ENCODE results near the gene CRYL1. TPM values are rescaled to one million over a fixed set of nuclear protein-coding genes. Genes with fewer than 3 reads are reported as not detected.

CRYL1 gene
- total RNA-seq, 3 donors from 2014 or later (not counting 1 experiment from before 2014, with no cell fraction given) = 13.4 to 15.8 (median 14.9) TPM

DNA sequence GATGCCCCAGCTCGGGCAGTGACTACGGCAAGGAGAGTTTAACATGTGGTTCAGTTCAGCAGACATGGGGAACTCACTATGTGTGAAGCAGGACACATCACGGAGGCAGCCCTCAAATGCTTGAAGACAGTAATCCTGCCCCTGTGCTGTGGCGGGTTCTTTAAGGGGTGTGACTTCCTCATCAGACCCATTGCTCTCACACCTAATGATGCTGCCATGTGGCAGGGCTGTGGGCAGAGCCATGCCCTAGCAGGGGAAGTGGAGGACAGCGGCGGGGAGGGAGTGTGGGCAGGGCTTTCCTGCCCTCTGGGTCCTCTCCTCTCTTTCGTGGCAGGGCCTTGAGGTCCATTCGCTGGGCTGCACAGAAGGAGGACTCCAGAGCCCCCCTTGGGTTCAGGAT, 162.5 kb downstream of the CRYL1 start:
- Mint-ChIP-seq H3K36me3 (no peaks in the 10 kb centered on the region), H3K4me3 (peak overlapping the region; percentile 40), H3K9me3 (no peaks in the 10 kb centered on the region), H3K4me1 (peaks cover 12 to 23% of the 10 kb centered on the region in 2 donors), H3K27me3 (ENCODE audit: low read depth in 2 of 2) (peaks cover 0 to 6% of the 10 kb centered on the region in 2 donors), H3K27ac (peak overlapping the region in 1 of 2 donors; percentile 53)
- no peak overlapping the region for H3K4me3 ChIP-seq (ENCODE audit: low read length)
- H3K4me1 ChIP-seq (ENCODE audit: control insufficient read depth, insufficient read depth, low read length) = peaks cover 11% of the 10 kb centered on the region
- ATAC-seq (peak; percentile 68 to 95 (median 78)), DNase-seq (peak in 1 of 2 donors; percentile 6)
- 50% methylated on average over 8 of the region's 8 CpGs for WGBS (ENCODE audit: insufficient coverage)
- no peak overlapping the region for H3K27ac ChIP-seq (ENCODE audit: low read length)
- intact Hi-C loops (cut with micrococcal nuclease) = no loop called here
- no peaks in the 10 kb centered on the region for H3K9me3 ChIP-seq (ENCODE audit: control insufficient read depth, insufficient read depth, low read length)
- TF ChIP-seq, protein P1, sequence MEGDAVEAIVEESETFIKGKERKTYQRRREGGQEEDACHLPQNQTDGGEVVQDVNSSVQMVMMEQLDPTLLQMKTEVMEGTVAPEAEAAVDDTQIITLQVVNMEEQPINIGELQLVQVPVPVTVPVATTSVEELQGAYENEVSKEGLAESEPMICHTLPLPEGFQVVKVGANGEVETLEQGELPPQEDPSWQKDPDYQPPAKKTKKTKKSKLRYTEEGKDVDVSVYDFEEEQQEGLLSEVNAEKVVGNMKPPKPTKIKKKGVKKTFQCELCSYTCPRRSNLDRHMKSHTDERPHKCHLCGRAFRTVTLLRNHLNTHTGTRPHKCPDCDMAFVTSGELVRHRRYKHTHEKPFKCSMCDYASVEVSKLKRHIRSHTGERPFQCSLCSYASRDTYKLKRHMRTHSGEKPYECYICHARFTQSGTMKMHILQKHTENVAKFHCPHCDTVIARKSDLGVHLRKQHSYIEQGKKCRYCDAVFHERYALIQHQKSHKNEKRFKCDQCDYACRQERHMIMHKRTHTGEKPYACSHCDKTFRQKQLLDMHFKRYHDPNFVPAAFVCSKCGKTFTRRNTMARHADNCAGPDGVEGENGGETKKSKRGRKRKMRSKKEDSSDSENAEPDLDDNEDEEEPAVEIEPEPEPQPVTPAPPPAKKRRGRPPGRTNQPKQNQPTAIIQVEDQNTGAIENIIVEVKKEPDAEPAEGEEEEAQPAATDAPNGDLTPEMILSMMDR (IDR thresholded peaks at IDR 0.05) = no peak
- no peaks in the 10 kb centered on the region for H3K36me3 ChIP-seq (ENCODE audit: control insufficient read depth, insufficient read depth, low read length)
- H3K27me3 ChIP-seq (ENCODE audit: control insufficient read depth, insufficient read depth, low read length) = peaks cover 4% of the 10 kb centered on the region

DNA sequence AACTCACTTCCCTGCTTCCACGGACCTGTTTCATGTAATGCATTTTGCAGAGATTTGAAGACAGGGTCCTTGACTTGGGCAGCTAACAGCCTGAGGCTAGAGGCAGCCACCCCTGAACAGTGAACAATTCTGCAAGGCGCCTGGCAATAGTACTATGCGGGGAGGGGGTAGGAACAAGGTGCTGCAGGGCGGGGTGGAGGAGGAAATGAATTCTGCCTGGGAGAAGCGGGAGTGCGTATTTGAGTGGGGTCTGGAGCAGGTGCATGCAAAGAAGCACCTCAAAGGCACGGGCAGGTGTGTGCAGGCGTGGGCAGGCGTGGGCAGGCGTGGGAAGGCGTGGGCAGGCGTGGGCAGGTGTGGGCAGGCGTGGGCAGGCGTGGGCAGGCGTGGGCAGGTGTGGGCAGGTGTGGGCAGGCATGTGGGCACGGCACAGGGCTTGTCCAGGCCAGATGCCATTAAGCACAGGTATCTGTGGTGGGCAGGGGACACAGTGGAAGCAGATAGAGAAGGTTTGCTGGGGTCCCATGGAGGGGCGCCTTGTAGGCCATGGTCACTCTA, 163.1 kb downstream of the CRYL1 start:
- Histone ChIP-seq H3K27ac (ENCODE audit: low read length) (no peak overlapping the region), H3K4me3 (ENCODE audit: low read length) (no peak overlapping the region), H3K36me3 (ENCODE audit: control insufficient read depth, insufficient read depth, low read length) (no peaks in the 10 kb centered on the region), H3K9me3 (ENCODE audit: control insufficient read depth, insufficient read depth, low read length) (no peaks in the 10 kb centered on the region), H3K4me1 (ENCODE audit: control insufficient read depth, insufficient read depth, low read length) (peaks cover 11% of the 10 kb centered on the region), H3K27me3 (ENCODE audit: control insufficient read depth, insufficient read depth, low read length) (peaks cover 4% of the 10 kb centered on the region)
- H3K27ac Mint-ChIP-seq = peak overlapping the region in 1 of 2 donors; percentile 53
- peak overlapping the region; percentile 40 for H3K4me3 Mint-ChIP-seq
- WGBS (ENCODE audit: insufficient coverage) = 76% methylated on average over 17 of the region's 17 CpGs
- H3K36me3 Mint-ChIP-seq = no peaks in the 10 kb centered on the region
- peaks cover 12 to 23% of the 10 kb centered on the region in 2 donors for H3K4me1 Mint-ChIP-seq
- H3K27me3 Mint-ChIP-seq (ENCODE audit: low read depth in 2 of 2) = peaks cover 0 to 6% of the 10 kb centered on the region in 2 donors
- ATAC-seq (no peak), DNase-seq (no peak)
- intact Hi-C loops (cut with micrococcal nuclease) = no loop called here
- TF ChIP-seq, protein P1 (IDR thresholded peaks at IDR 0.05) = no peak
- H3K9me3 Mint-ChIP-seq = no peaks in the 10 kb centered on the region

GRCh38 chr13:20360835-20361412, 164.7 kb downstream of the CRYL1 start:
- Mint-ChIP-seq H3K9me3 (no peaks in the 10 kb centered on the region), H3K27me3 (ENCODE audit: low read depth in 2 of 2) (peaks cover 0 to 6% of the 10 kb centered on the region in 2 donors), H3K36me3 (no peaks in the 10 kb centered on the region), H3K4me3 (no peak overlapping the region), H3K27ac (no peak overlapping the region), H3K4me1 (peaks cover 12 to 23% of the 10 kb centered on the region in 2 donors)
- TF ChIP-seq, protein P1 (IDR thresholded peaks at IDR 0.05) = no peak
- WGBS (ENCODE audit: insufficient coverage) = 84% methylated on average over 5 of the region's 5 CpGs
- H3K4me1 ChIP-seq (ENCODE audit: control insufficient read depth, insufficient read depth, low read length) = peaks cover 11% of the 10 kb centered on the region
- DNase-seq (no peak), ATAC-seq (no peak)
- H3K36me3 ChIP-seq (ENCODE audit: control insufficient read depth, insufficient read depth, low read length) = no peaks in the 10 kb centered on the region
- no peak overlapping the region for H3K4me3 ChIP-seq (ENCODE audit: low read length)
- H3K27ac ChIP-seq (ENCODE audit: low read length) = no peak overlapping the region
- peaks cover 4% of the 10 kb centered on the region for H3K27me3 ChIP-seq (ENCODE audit: control insufficient read depth, insufficient read depth, low read length)
- H3K9me3 ChIP-seq (ENCODE audit: control insufficient read depth, insufficient read depth, low read length) = no peaks in the 10 kb centered on the region
- intact Hi-C loops (cut with micrococcal nuclease) = no loop called here

Data from natural killer cell (primary cell).